LNCaP clone FGC (cell line): ENCODE results near the gene C1orf159.

ENCODE experiments used
- DNase-seq: peaks from one replicate; pipeline ENCODE4 v3.0.0-alpha.2; 2011; ENCODE audit warnings: low read depth
- H3K4me3 ChIP-seq: 2 replicates; pipeline ENCODE4 v1.5.1; 2011; ENCODE audit warnings: mild to moderate bottlenecking, low read depth, low read length, control low read depth
- TF ChIP-seq, protein P1 (sequence below): IDR thresholded peaks from 2 replicates; pipeline ENCODE4 v1.5.1; 2012; ENCODE audit warnings: mild to moderate bottlenecking; ENCODE audit not compliant: control insufficient read depth, insufficient read depth; ENCODE audit errors: extremely low read depth

C1orf159 gene

DNA sequence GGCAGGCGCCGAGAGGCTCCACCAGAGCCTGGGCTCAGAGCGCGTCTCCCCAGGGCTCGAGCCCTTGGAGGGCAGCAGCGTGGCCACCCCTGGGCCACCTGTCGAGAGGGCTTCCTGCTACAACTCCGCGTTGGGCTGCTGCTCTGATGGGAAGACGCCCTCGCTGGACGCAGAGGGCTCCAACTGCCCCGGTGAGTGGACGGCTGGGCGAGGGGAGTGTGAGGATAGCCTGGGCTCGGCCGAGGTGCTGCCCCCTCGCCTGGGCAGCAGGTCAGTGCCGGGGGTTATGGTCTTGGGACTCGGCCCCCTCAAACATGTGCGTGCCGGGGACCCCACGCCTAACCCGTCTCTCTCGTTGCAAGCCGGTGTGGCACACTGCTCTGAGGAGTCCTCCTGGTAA is 69.1 kb downstream of the C1orf159 start:
- TF ChIP-seq, protein P1, sequence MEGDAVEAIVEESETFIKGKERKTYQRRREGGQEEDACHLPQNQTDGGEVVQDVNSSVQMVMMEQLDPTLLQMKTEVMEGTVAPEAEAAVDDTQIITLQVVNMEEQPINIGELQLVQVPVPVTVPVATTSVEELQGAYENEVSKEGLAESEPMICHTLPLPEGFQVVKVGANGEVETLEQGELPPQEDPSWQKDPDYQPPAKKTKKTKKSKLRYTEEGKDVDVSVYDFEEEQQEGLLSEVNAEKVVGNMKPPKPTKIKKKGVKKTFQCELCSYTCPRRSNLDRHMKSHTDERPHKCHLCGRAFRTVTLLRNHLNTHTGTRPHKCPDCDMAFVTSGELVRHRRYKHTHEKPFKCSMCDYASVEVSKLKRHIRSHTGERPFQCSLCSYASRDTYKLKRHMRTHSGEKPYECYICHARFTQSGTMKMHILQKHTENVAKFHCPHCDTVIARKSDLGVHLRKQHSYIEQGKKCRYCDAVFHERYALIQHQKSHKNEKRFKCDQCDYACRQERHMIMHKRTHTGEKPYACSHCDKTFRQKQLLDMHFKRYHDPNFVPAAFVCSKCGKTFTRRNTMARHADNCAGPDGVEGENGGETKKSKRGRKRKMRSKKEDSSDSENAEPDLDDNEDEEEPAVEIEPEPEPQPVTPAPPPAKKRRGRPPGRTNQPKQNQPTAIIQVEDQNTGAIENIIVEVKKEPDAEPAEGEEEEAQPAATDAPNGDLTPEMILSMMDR: no peak
- no peak for DNase-seq
- H3K4me3 ChIP-seq: no peak overlapping the region

DNA sequence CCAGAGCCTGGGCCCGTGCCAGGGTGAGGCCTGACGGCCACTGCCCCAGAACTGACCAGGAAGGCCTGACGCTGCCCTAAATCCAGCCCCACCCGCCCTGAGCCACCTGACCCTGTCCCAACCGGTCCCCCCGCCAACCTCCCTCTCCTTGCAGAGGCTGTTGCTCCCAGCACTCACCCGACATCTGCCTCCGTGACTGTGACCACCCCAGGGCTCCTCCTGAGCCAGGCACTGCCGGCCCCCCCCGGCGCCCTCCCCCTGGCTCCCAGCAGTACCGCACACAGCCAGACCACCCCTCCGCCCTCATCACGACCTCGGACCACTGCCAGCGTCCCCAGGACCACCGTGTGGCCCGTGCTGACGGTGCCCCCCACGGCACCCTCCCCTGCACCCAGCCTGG is 69.6 kb downstream of the C1orf159 start:
- TF ChIP-seq, protein P1: no peak
- DNase-seq: no peak
- H3K4me3 ChIP-seq: no peak overlapping the region

DNA sequence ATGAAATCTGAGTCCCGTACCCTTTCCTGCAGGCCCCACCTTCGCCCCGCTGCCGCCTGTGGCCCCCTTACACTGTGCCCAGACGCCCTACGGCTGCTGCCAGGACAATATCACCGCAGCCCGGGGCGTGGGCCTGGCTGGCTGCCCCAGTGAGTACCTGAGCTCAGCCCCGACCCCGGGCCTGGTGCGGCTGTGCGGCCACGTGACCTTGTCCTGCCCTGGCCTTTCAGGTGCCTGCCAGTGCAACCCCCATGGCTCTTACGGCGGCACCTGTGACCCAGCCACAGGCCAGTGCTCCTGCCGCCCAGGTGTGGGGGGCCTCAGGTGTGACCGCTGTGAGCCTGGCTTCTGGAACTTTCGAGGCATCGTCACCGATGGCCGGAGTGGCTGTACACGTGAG is 70.8 kb downstream of the C1orf159 start:
- TF ChIP-seq, protein P1: no peak
- H3K4me3 ChIP-seq: no peak overlapping the region
- DNase-seq: no peak

DNA sequence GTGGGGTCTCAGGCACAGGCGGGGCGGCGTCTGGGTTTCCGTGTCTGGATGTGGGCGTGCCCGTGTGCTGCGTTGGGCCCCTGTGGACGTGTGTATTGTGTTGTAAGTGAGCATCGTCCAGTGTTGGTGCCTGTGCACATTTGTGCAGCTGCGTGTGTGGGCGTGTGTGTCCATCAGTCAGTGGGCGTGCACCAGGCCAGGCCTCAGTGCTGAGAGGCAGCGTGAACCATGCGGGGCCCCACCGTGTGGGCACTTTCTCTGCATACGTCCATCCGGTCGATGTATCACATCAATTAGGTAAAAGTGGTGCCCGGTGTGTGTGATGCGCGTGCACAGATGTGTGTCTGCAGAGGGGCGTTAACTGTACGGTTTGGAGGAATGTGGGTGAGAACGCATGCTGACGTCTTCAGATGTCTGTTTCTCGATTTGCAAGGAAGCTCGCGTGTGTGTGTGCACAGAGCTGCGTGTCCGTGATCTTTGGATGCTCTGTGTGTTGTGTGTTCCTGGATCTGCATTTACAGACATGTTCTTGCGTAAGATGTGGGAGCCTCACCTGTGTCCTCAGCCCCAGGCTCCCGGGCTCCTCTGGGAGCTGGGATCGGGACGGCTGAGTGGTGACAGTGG is 71.3 kb downstream of the C1orf159 start:
- TF ChIP-seq, protein P1: no peak

DNA sequence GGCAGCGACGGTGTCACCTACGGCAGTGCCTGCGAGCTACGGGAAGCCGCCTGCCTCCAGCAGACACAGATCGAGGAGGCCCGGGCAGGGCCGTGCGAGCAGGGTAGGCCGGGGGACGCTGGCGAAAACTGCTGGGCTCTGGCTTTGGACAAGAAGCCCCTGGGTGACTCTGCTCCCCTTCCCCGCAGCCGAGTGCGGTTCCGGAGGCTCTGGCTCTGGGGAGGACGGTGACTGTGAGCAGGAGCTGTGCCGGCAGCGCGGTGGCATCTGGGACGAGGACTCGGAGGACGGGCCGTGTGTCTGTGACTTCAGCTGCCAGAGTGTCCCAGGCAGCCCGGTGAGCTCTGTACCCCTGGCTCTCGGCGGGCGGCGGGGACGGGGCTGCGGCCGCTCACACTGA is 72.0 kb downstream of the C1orf159 start:
- TF ChIP-seq, protein P1: no peak
- no peak for DNase-seq
- no peak overlapping the region for H3K4me3 ChIP-seq

More for the DNA sequence above, 71.3 kb downstream of the C1orf159 start:
- no peak overlapping the region for H3K4me3 ChIP-seq
- no peak for DNase-seq

DNA sequence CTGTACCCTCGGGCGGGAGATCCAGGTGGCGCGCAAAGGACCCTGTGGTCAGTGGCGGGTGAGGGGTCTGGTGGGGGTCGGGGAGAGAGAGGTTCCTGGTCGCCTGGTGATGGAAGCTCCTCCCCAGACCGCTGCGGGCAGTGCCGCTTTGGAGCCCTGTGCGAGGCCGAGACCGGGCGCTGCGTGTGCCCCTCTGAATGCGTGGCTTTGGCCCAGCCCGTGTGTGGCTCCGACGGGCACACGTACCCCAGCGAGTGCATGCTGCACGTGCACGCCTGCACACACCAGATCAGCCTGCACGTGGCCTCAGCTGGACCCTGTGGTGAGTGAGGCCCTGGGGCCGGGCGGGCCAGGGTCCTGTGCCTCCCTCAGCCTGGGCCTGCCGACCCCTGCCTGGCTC is 72.5 kb downstream of the C1orf159 start:
- no peak overlapping the region for H3K4me3 ChIP-seq
- TF ChIP-seq, protein P1: no peak
- DNase-seq: no peak

DNA sequence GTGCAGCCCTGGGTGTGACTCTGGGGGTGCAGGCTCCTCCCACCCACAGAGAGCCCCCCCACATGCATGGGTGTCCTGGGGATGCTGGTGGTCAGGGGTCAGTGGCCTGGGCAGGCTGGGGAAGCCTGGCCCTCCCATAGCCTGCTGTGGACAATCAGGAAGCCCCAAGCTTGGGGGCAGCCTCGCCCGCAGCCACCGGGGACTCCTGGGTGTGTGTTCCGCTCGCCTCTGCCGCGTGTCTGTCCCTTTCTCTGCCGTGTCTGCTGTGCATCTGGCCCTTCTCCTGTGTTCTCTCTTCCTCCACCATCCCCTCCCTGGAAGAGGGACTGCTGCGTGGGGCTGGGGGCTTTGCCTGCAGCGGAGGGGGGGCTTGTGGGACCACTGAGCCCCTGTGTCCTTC is 73.1 kb downstream of the C1orf159 start:
- no peak for DNase-seq
- TF ChIP-seq, protein P1: no peak
- H3K4me3 ChIP-seq: no peak overlapping the region
